ENCODE data around the gene STAT5A. TPM values are rescaled to one million over a fixed set of nuclear protein-coding genes. Genes with fewer than 3 reads are reported as not detected.

STAT5A gene
- total and polyA plus RNA-seq, 5 donors, result 8.1 to 30.5 (median 23.3) TPM

DNA sequence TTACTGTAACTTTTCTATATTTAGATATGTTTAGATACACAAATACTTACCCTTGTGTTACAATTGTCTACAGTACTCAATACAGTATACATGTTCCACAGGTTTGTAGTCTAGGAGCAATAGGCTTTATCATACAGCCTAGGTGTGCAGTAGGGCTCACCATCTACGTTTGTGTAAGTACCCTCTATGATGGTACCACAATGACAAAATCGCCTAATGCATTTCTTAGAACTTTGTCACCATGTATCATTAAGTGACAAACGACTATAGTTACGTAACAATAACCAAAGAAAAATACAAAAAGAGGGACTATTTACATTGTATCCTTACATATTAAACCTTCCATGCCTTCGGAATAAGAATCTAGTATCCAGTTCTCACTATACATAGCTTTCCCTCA lies 20.1 kb upstream of the STAT5A start:
- H3K27ac ChIP-seq (ENCODE audit: low read length), result no peak overlapping the region
- DNase-seq, result no peak
- no peak for ATAC-seq
- no peak overlapping the region for H3K4me3 ChIP-seq (ENCODE audit: low read length)
- H3K27me3 ChIP-seq (ENCODE audit: control insufficient read depth, insufficient read depth), result no peaks in the 10 kb centered on the region
- 87% methylated on average over 5 of the region's 5 CpGs for WGBS
- H3K9me3 ChIP-seq (ENCODE audit: control insufficient read depth, low read length), result no peaks in the 10 kb centered on the region
- no peaks in the 10 kb centered on the region for H3K4me1 ChIP-seq (ENCODE audit: control insufficient read depth, insufficient read depth, low read length)
- intact Hi-C loops (cut with DNase I), result no loop called here

- Histone ChIP-seq H3K4me1 (ENCODE audit: control insufficient read depth, insufficient read depth, low read length) (no peaks in the 10 kb centered on the region), H3K4me3 (ENCODE audit: low read length) (no peak overlapping the region), H3K27ac (ENCODE audit: low read length) (no peak overlapping the region), H3K9me3 (ENCODE audit: control insufficient read depth, low read length) (no peaks in the 10 kb centered on the region), H3K27me3 (ENCODE audit: control insufficient read depth, insufficient read depth) (no peaks in the 10 kb centered on the region)
- WGBS, result 81% methylated on average over 4 of the region's 4 CpGs
- intact Hi-C loops (cut with DNase I), result no loop called here
- ATAC-seq, result no peak
- no peak for DNase-seq
Measured at GRCh38 chr17:42270170-42270535, 18.1 kb upstream of the STAT5A start.

- H3K27me3 ChIP-seq (ENCODE audit: control insufficient read depth, insufficient read depth), result no peaks in the 10 kb centered on the region
- intact Hi-C loops (cut with DNase I), result no loop called here
- no peak overlapping the region for H3K27ac ChIP-seq (ENCODE audit: low read length)
- ATAC-seq (no peak), DNase-seq (peak in 1 of 3 donors; percentile 15)
- H3K4me3 ChIP-seq (ENCODE audit: low read length), result no peak overlapping the region
- H3K4me1 ChIP-seq (ENCODE audit: control insufficient read depth, insufficient read depth, low read length), result no peaks in the 10 kb centered on the region
- 59% methylated on average over 6 of the region's 6 CpGs for WGBS
- no peaks in the 10 kb centered on the region for H3K9me3 ChIP-seq (ENCODE audit: control insufficient read depth, low read length)
Measured at GRCh38 chr17:42270596-42270995, 17.7 kb upstream of the STAT5A start.

DNA sequence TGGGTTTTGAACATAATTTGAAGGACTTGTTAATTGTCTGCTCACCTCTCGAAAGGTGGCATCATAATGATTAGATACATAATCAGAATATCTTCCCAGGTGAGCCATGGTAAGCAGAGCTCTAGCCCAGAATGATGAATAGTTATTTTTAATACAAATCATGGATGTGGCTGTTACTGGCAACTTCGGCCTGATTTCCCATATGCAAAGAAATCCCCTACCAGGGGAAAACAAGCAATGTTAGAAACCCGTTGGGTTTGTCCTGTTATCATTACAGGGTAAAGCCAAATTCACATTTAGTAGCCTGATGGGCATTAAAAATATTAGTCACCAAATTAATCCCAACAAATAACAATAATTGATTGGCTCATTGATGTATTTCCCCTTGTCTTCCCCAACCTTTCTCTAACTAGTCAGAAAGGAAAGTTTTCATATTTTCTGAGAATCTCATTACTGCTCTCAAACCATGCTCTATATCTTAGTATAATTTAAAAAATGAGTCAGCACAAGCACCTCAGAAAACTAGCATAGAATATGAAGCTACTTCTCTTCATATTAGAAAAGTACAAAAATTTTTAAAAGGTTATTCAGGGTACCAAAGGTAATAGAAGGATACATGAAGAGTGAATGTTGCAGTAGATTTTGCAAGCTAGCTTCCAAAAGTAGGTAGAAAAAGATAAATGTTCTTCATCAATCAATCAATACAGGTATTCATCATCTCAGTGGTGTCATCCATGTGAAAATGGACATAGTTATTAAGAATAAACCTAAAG lies 17.1 kb upstream of the STAT5A start:
- whole genome bisulfite sequencing, result 83% methylated on average over 3 of the region's 3 CpGs
- Histone ChIP-seq H3K27me3 (ENCODE audit: control insufficient read depth, insufficient read depth) (no peaks in the 10 kb centered on the region), H3K4me3 (ENCODE audit: low read length) (no peak overlapping the region), H3K9me3 (ENCODE audit: control insufficient read depth, low read length) (no peaks in the 10 kb centered on the region), H3K27ac (ENCODE audit: low read length) (no peak overlapping the region), H3K4me1 (ENCODE audit: control insufficient read depth, insufficient read depth, low read length) (no peaks in the 10 kb centered on the region)
- intact Hi-C loops (cut with DNase I), result no loop called here
- ATAC-seq (no peak), DNase-seq (no peak)

- no peak for ATAC-seq
- Histone ChIP-seq H3K27ac (ENCODE audit: low read length) (no peak overlapping the region), H3K9me3 (ENCODE audit: control insufficient read depth, low read length) (no peaks in the 10 kb centered on the region), H3K4me3 (ENCODE audit: low read length) (no peak overlapping the region), H3K27me3 (ENCODE audit: control insufficient read depth, insufficient read depth) (no peaks in the 10 kb centered on the region), H3K4me1 (ENCODE audit: control insufficient read depth, insufficient read depth, low read length) (no peaks in the 10 kb centered on the region)
- intact Hi-C loops (cut with DNase I), result no loop called here
- DNase-seq, result no peak
Measured at GRCh38 chr17:42271779-42272035, 16.6 kb upstream of the STAT5A start.

- Histone ChIP-seq H3K4me1 (ENCODE audit: control insufficient read depth, insufficient read depth, low read length) (no peaks in the 10 kb centered on the region), H3K27ac (ENCODE audit: low read length) (no peak overlapping the region)
- ATAC-seq, result no peak
Measured at GRCh38 chr17:42272162-42272907, 16.0 kb upstream of the STAT5A start.

DNA sequence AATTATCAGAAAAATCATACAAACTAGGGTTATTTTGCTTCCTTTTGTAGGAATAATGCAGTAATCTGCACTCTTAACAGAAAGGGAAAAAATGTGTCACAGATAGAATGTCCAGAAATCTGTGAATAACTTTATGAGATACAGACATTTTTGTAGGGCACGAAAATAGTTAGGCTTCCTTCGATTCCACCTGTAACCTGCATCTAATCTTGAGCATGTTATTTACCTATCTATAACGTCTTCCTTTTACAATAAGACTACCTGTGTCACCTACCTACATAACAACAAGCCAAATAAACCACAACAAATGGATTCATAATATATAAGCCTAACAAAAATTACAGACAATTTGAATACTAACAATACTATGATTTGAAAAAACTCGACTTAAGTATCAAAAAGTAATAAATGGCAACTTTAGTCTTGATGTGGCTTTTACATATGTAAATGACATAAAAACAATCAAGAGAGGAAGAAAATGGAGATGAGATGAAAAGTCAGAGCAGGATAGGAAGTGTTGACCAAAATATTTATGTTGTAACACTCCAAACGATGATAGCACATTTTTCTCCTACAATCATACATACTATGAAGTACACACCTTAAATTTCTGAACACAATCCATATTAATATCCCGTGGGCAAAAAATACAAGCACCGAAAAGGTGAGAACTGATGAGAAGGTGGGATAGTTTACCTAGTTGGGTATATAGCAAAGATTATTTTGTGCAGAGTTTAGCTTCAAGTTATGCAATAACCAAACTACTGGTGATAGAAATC lies 14.6 kb upstream of the STAT5A start:
- ATAC-seq (no peak), DNase-seq (no peak)
- WGBS, result 77% methylated on average over 7 of the region's 7 CpGs
- no peaks in the 10 kb centered on the region for H3K9me3 ChIP-seq (ENCODE audit: control insufficient read depth, low read length)
- H3K27ac ChIP-seq (ENCODE audit: low read length), result no peak overlapping the region
- intact Hi-C loops (cut with DNase I), result no loop called here
- H3K4me1 ChIP-seq (ENCODE audit: control insufficient read depth, insufficient read depth, low read length), result no peaks in the 10 kb centered on the region
- H3K27me3 ChIP-seq (ENCODE audit: control insufficient read depth, insufficient read depth), result no peaks in the 10 kb centered on the region
- H3K4me3 ChIP-seq (ENCODE audit: low read length), result no peak overlapping the region

More at GRCh38 chr17:42272162-42272907, 16.0 kb upstream of the STAT5A start:
- Histone ChIP-seq H3K9me3 (ENCODE audit: control insufficient read depth, low read length) (no peaks in the 10 kb centered on the region), H3K4me3 (ENCODE audit: low read length) (no peak overlapping the region), H3K27me3 (ENCODE audit: control insufficient read depth, insufficient read depth) (no peaks in the 10 kb centered on the region)
- intact Hi-C loops (cut with DNase I), result no loop called here
- 67% methylated on average over 7 of the region's 7 CpGs for WGBS
- no peak for DNase-seq

- ATAC-seq (no peak), DNase-seq (no peak)
- 89% methylated on average over 3 of the region's 3 CpGs for WGBS
- Histone ChIP-seq H3K27ac (ENCODE audit: low read length) (no peak overlapping the region), H3K4me1 (ENCODE audit: control insufficient read depth, insufficient read depth, low read length) (no peaks in the 10 kb centered on the region), H3K4me3 (ENCODE audit: low read length) (no peak overlapping the region), H3K27me3 (ENCODE audit: control insufficient read depth, insufficient read depth) (no peaks in the 10 kb centered on the region), H3K9me3 (ENCODE audit: control insufficient read depth, low read length) (no peaks in the 10 kb centered on the region)
- intact Hi-C loops (cut with DNase I), result no loop called here
Measured at GRCh38 chr17:42274253-42274542, 14.1 kb upstream of the STAT5A start.

GRCh38 chr17:42274812-42275526 lies 13.3 kb upstream of the STAT5A start:
- H3K4me1 ChIP-seq (ENCODE audit: control insufficient read depth, insufficient read depth, low read length), result no peaks in the 10 kb centered on the region
- intact Hi-C loops (cut with DNase I), result no loop called here
- no peak for DNase-seq

GRCh38 chr17:42275527-42276358 lies 12.6 kb upstream of the STAT5A start:
- WGBS, result under 1% methylated on average over 82 of the region's 82 CpGs
- H3K4me3 ChIP-seq (ENCODE audit: low read length), result peak overlapping the region; percentile 100
- peak; percentile 47 to 54 for ATAC-seq
- H3K27me3 ChIP-seq (ENCODE audit: control insufficient read depth, insufficient read depth), result no peaks in the 10 kb centered on the region
- peak overlapping the region; percentile 80 for H3K27ac ChIP-seq (ENCODE audit: low read length)
- no peaks in the 10 kb centered on the region for H3K4me1 ChIP-seq (ENCODE audit: control insufficient read depth, insufficient read depth, low read length)
- H3K9me3 ChIP-seq (ENCODE audit: control insufficient read depth, low read length), result no peaks in the 10 kb centered on the region
- intact Hi-C loops (cut with DNase I), result no loop called here
- peak in 1 of 3 donors; percentile 22 for DNase-seq

More at GRCh38 chr17:42274812-42275526, 13.3 kb upstream of the STAT5A start:
- no peak overlapping the region for H3K27ac ChIP-seq (ENCODE audit: low read length)
- peak overlapping the region; percentile 100 for H3K4me3 ChIP-seq (ENCODE audit: low read length)
- 14% methylated on average over 13 of the region's 13 CpGs for WGBS
- peak in 1 of 2 donors; percentile 13 for ATAC-seq
- H3K27me3 ChIP-seq (ENCODE audit: control insufficient read depth, insufficient read depth), result no peaks in the 10 kb centered on the region
- no peaks in the 10 kb centered on the region for H3K9me3 ChIP-seq (ENCODE audit: control insufficient read depth, low read length)

Data from right cardiac atrium (tissue), 5 donors.